Transverse colon (tissue), 4 donors: ENCODE results near the gene SLC29A3. TPM values are rescaled to one million over a fixed set of nuclear protein-coding genes. Genes with fewer than 3 reads are reported as not detected.

Experiments
- DNase-seq: peaks from one replicate; pipeline ENCODE4 v3.0.0-alpha.2; 2019
- H3K27ac ChIP-seq, 4 donors: fragments of 200-600 bp; sonication (generic); 2 replicates each; pipeline ENCODE4 v1.5.1; 2016 to 2018; ENCODE audit warnings: inconsistent platforms in 4 of 4
- H3K27me3 ChIP-seq: fragments of 200-600 bp; sonication (generic); 2 replicates; pipeline ENCODE4 v1.5.1; 2017; ENCODE audit warnings: inconsistent platforms
- H3K36me3 ChIP-seq, 4 donors: fragments of 200-600 bp; sonication (generic); 2 replicates each; pipeline ENCODE4 v1.5.1; 2017 to 2019; ENCODE audit warnings: inconsistent platforms in 4 of 4
- H3K4me1 ChIP-seq, 4 donors: fragments of 200-600 bp; sonication (generic); 2 replicates each; pipeline ENCODE4 v1.5.1; 2017 to 2020; ENCODE audit warnings: inconsistent platforms in 4 of 4
- H3K4me3 ChIP-seq, 4 donors: fragments of 200-600 bp; sonication (generic); 1 replicate in 1 of 4; 2 replicates in 3 of 4; pipeline versions ENCODE4 v1.5.1 to v1.6.1; 2017 to 2019; ENCODE audit warnings: inconsistent platforms in 4 of 4
- H3K9me3 ChIP-seq, 2 donors: fragments of 200-600 bp; sonication (generic); 2 replicates each; pipeline ENCODE4 v1.5.1; 2017 to 2019; ENCODE audit warnings: inconsistent platforms in 2 of 2
- CTCF ChIP-seq, 5 experiments: fragments of 200-600 bp in 3 of 5; fragments of 450-650 bp in 2 of 5; sonication (generic) in 3 of 5; IDR thresholded peaks; 1 replicate in 2 of 5; 2 replicates in 3 of 5; pipeline ENCODE4 v1.5.1; 2016 to 2017; ENCODE audit warnings: antibody characterized with exemption in 5 of 5, inconsistent platforms in 3 of 5, mild to moderate bottlenecking in 2 of 5, moderate library complexity in 1 of 5
- EP300 ChIP-seq: sonication (generic); formaldehyde crosslinking; IDR thresholded peaks from one replicate; pipeline ENCODE4 v1.6.1; 2017; ENCODE audit warnings: antibody characterized with exemption, low read depth
- POLR2A ChIP-seq: fragments of 450-650 bp; IDR thresholded peaks from one replicate; pipeline ENCODE4 v1.6.1; 2016; ENCODE audit warnings: antibody characterized with exemption, mild to moderate bottlenecking, moderate library complexity
- POLR2AphosphoS5 ChIP-seq, 3 donors: sonication (generic); formaldehyde crosslinking; IDR thresholded peaks; one replicate each; pipeline ENCODE4 v1.6.1; 2016; ENCODE audit warnings: antibody characterized with exemption in 3 of 3
- WGBS, 2 donors: methylation state at CpG; one replicate each; pipeline ENCODE4 v1.1.5; 2018; ENCODE audit warnings: low coverage in 1 of 2; 5-methylcytosine and 5-hydroxymethylcytosine counted together
- in situ Hi-C, 4 donors: fragments of 200-750 bp; cut with MboI; loops; one replicate each; pipeline versions ENCODE4 v1.15.0 to v1.15.1; 2017; ENCODE audit warnings: low sequenced_read_pairs in 3 of 4, low pct_ligation_motif_present in 1 of 4, low pct_unique_long_range_greater_than_20kb in 1 of 4
- intact Hi-C: fragments of 100-400 bp; cut with DNase I; formaldehyde crosslinking; loops from one replicate; pipeline ENCODE4 v1.15.1; 2023; ENCODE audit warnings: low total_unique reads
- total RNA-seq, 4 donors: library from RNA; depleted of rRNA; stranded (reverse); fragments of >200 nt; gene quantifications; one replicate each; pipeline ENCODE4 v1.1.0, GENCODE V29; 2016

SLC29A3 gene
- total RNA-seq, 4 donors from 2014 or later: 0.75 to 6.4 (median 3.4) TPM

DNA sequence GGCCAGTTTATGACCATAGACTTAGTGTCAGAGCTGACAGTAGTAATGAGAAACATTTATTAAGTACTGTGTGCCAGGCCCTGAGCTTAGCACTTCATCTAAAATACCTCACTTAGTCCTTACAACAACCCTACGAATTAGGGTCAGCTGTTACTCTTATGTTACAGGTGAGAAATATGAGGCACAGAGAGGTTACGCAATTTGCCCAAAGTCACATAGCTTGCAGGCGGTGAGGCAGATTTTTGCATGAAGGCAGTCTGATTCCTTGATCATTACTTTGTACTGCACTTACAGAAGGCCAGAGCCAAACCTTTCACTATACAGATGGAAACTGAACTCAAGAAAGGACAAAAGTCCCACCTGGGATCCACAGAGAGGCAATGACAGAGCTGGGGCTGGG, 87.8 kb downstream of the SLC29A3 start:
- 91% methylated on average over 3 of the region's 3 CpGs; no CpG with 5 or more reads in 1 of the 2 donors for WGBS, 2 donors
- peaks cover 7% of the 10 kb centered on the region for H3K27me3 ChIP-seq
- H3K4me1 ChIP-seq: no peaks in the 10 kb centered on the region
- in situ Hi-C loops (no loop called here), intact Hi-C loops (loop anchor here (5.0 kb wide), 1 partner anchor 715 kb away; no protein-coding TSS in a partner anchor)
- TF ChIP-seq POLR2A: no peak
- H3K9me3 ChIP-seq: peaks cover 9 to 10% of the 10 kb centered on the region in 2 donors
- H3K4me3 ChIP-seq: no peak overlapping the region
- H3K36me3 ChIP-seq: no peaks in the 10 kb centered on the region
- no peak overlapping the region for H3K27ac ChIP-seq
- no peak for DNase-seq

DNA sequence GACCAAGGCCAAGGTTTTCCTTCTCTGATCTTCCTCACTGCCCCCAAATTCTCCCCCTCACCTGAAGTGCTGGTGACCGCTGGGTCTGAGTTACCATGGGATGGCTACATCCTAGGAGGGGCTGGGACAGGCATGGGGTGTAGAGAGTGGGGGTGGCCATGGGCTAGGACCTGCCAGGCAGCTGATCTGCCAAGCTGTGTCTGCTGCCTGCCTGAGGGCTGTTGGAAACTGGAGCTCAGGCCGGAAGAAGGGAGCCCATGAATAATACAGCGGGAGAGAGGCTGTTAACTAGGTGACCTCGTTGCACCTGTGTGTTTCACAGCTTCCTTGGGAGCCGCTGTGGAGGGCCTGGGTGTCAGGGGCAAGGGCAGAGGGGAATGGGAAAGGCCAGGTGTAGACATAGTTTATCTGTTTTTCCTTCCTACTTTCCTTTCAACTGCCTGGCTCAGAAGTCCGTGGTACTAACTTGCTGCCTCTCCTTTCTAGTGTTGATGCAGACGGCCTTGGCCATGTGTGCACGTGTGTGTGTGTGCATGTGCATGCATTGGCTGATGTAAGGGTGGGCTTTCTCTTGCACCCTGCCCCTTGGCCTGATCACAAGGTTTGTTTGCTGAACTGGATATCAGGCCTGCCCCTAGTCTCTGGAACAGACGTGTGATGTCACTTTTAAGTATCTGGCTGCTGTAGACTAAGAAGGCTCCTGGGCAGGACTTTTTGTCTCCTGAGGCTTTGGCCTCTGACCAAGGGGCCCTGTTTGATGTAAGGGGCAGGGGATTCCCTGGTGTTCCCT, 89.6 kb downstream of the SLC29A3 start:
- in situ Hi-C loops (no loop called here), intact Hi-C loops (loop anchor here (5.0 kb wide), 1 partner anchor 714 kb away; no protein-coding TSS in a partner anchor)
- TF ChIP-seq CTCF (IDR thresholded peaks at IDR 0.05) (no peak), EP300 (no peak), POLR2AphosphoS5 (IDR thresholded peaks at IDR 0.05) (no peak), POLR2A (no peak)
- peaks cover 7% of the 10 kb centered on the region for H3K27me3 ChIP-seq
- no peak for DNase-seq
- H3K4me1 ChIP-seq: no peaks in the 10 kb centered on the region
- H3K27ac ChIP-seq: no peak overlapping the region
- H3K9me3 ChIP-seq: peaks cover 12% of the 10 kb centered on the region in 2 donors
- 60 to 80% methylated on average over 1 to 9 of the region's 9 CpGs for WGBS, 2 donors
- H3K4me3 ChIP-seq: no peak overlapping the region
- no peaks in the 10 kb centered on the region for H3K36me3 ChIP-seq

DNA sequence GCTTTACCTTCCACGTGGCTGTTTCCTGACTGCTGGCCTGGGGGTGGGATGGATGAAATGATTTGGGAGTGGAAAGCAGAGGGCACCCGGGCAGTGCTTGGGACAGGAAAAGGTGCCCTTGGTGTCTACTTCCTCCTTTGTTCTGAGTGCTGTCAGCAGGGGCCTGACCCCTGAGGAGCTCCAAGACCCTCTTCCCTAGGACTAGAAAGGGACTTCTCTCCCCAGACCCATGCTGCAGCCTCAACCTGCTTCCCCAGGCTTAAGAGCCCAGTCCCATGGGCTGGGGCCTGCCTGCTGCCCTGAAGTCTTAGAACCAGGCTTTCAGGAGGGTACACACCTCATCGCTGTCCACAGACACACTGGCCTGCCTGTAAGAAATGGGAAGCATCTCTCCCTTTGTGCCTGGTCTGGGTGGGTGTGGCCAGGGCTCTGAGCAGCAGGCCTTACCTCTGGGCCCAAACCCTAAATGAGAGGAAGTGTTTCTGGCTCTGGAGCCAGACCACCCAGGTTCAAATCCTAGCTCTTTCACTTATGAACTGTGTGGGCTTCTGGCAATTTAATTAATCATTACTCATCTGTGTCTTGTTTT, 90.6 kb downstream of the SLC29A3 start:
- in situ Hi-C loops (no loop called here), intact Hi-C loops (loop anchor here (5.0 kb wide), 1 partner anchor 713 kb away; no protein-coding TSS in a partner anchor)
- no peak overlapping the region for H3K4me3 ChIP-seq
- H3K9me3 ChIP-seq: peaks cover 12% of the 10 kb centered on the region in 2 donors
- DNase-seq: no peak
- TF ChIP-seq EP300 (no peak), CTCF (IDR thresholded peaks at IDR 0.05) (no peak), POLR2A (no peak)
- H3K27me3 ChIP-seq: peaks cover 3% of the 10 kb centered on the region
- no peak overlapping the region for H3K27ac ChIP-seq
- no peaks in the 10 kb centered on the region for H3K36me3 ChIP-seq
- no peaks in the 10 kb centered on the region for H3K4me1 ChIP-seq
- 59 to 65% methylated on average over 2 to 3 of the region's 3 CpGs for WGBS, 2 donors

Other genes starting within 250 kb of the SLC29A3 start
- 10 to 100 TPM; 12.3 to 74.1 (median 41.2) TPM for gene UNC5B, start 106.7 kb upstream of the SLC29A3 start, total RNA-seq
- gene CDH23, start 77.7 kb downstream of the SLC29A3 start, total RNA-seq: 10 to 100 TPM in 1 of 4 donors, 1 to 10 TPM in 3; 2.9 to 16.1 (median 5.9) TPM